Epidermal melanocyte (primary cell): Measurements from ENCODE around the gene AMBRA1.

Experiments used
- DNase-seq: peaks from one replicate; pipeline ENCODE4 v3.0.0; 2011; ENCODE audit warnings: low spot score; ENCODE audit not compliant: insufficient read length

AMBRA1 gene

GRCh38 chr11:46351606-46352005 lies 242.2 kb downstream of the AMBRA1 start:
- DNase-seq = no peak

GRCh38 chr11:46351148-46351547 lies 242.7 kb downstream of the AMBRA1 start:
- no peak for DNase-seq

- DNase-seq = no peak
These were observed 243.1 kb downstream of the AMBRA1 start for GRCh38 chr11:46350695-46351094.

- no peak for DNase-seq
These were observed 245.0 kb downstream of the AMBRA1 start for GRCh38 chr11:46348566-46349401.

- DNase-seq = no peak
These were observed 246.0 kb downstream of the AMBRA1 start for GRCh38 chr11:46347637-46348311.

- peak; percentile 84 for DNase-seq
These were observed 246.8 kb downstream of the AMBRA1 start, which contains the start of gene DGKZ for GRCh38 chr11:46346886-46347636. DGKZ (plus strand) TSS chr11:46347463; CDS start chr11:46347660, 197 bp downstream.
